Ishikawa (cell line): Measurements from ENCODE around the gene SLIT3.

Experiments used
- CEBPB ChIP-seq: IDR thresholded peaks from 2 replicates; pipeline ENCODE4 v1.6.1; 2012
- CREB1 ChIP-seq: IDR thresholded peaks from 2 replicates; pipeline ENCODE4 v1.6.1; 2012; ENCODE audit warnings: low read depth
- EGR1 ChIP-seq: IDR thresholded peaks from 2 replicates; pipeline ENCODE4 v1.6.1; 2012
- EP300 ChIP-seq: IDR thresholded peaks from 2 replicates; pipeline ENCODE4 v1.6.1; 2012; ENCODE audit warnings: borderline replicate concordance
- FOXM1 ChIP-seq: IDR thresholded peaks from 2 replicates; pipeline ENCODE4 v1.6.1; 2012; ENCODE audit warnings: low read depth, borderline replicate concordance
- NFIC ChIP-seq: IDR thresholded peaks from 2 replicates; pipeline ENCODE4 v1.6.1; 2012
- RAD21 ChIP-seq: IDR thresholded peaks from 2 replicates; pipeline ENCODE4 v1.6.1; 2012; ENCODE audit warnings: low read depth
- TAF1 ChIP-seq: IDR thresholded peaks from 2 replicates; pipeline ENCODE4 v1.6.1; 2012; ENCODE audit warnings: low read depth, mild to moderate bottlenecking
- TCF12 ChIP-seq: IDR thresholded peaks from 2 replicates; pipeline ENCODE4 v1.6.1; 2012; ENCODE audit warnings: low read depth
- TEAD4 ChIP-seq: IDR thresholded peaks from 2 replicates; pipeline ENCODE4 v1.6.1; 2012
- YY1 ChIP-seq: IDR thresholded peaks from 2 replicates; pipeline ENCODE4 v1.6.1; 2012; ENCODE audit warnings: low read depth
- ZBTB7A ChIP-seq: IDR thresholded peaks from 2 replicates; pipeline ENCODE4 v1.6.1; 2012; ENCODE audit warnings: low read depth
- TF ChIP-seq, protein P1 (sequence below): IDR thresholded peaks from 2 replicates; pipeline ENCODE4 v1.6.1; 2012
- TF ChIP-seq, protein P2 (sequence below): IDR thresholded peaks from 2 replicates; pipeline ENCODE4 v1.6.1; 2012
- TF ChIP-seq, protein P3 (sequence below): IDR thresholded peaks from 2 replicates; pipeline ENCODE4 v1.6.1; 2012; ENCODE audit warnings: low read depth, mild to moderate bottlenecking

SLIT3 gene

DNA sequence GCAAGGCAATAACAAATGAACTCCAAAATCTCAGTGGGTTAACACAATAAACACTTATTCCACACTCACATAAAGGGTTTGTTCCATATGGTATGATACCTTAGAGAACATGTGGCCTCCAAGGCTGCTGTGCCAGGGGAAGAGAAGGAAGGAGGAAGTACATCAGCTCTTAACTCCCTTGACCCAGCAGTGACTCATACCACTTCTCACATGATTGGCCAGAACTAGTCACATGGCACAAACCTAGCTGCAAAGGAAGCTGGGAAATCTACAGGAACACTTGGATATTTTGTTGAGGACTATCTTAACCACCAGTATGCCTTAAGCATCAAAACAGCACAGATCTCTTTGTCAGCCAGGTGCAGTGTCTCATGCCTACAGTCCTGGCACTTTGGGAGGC is 99.3 kb downstream of the SLIT3 start:
- no peak for TF ChIP-seq ZBTB7A
- TF ChIP-seq, protein P1, sequence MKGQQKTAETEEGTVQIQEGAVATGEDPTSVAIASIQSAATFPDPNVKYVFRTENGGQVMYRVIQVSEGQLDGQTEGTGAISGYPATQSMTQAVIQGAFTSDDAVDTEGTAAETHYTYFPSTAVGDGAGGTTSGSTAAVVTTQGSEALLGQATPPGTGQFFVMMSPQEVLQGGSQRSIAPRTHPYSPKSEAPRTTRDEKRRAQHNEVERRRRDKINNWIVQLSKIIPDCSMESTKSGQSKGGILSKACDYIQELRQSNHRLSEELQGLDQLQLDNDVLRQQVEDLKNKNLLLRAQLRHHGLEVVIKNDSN = peak; percentile 69

DNA sequence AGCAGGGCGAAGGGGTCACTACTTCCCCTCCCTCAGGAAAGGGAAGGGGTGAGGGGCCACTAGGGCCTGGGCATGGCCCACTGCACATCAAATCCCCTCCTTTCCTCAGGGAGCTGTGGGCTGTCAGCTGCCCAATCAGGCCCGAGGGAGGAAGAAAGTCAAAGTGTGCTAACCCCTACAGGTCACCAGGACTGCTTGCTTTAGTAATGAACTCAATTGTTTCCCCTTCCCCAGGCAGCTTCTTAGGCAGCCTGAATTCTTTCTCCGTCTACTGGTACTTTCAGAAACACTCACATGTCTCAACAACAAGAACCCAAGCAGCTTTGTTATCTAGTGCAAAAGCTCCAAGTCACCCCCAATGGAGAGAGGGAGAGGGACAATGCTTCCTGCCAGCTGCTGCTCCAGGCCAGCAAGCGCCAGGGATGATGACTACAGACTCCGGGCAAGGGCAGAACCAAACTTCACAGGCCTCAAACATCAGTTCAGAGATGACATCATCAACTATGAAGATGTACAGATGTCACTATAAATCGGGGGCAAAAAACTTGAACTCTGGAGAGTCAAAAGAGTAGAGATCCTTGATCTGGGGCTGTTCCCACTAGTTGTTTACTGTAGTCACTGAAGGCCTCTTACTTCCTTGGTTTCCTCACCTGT is 100.7 kb downstream of the SLIT3 start:
- TF ChIP-seq NFIC = no peak
- TF ChIP-seq, protein P2, sequence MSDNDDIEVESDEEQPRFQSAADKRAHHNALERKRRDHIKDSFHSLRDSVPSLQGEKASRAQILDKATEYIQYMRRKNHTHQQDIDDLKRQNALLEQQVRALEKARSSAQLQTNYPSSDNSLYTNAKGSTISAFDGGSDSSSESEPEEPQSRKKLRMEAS = no peak
- no peak for TF ChIP-seq FOXM1
- TF ChIP-seq EP300 = no peak
- TF ChIP-seq RAD21 = no peak
- TF ChIP-seq YY1 = no peak
- no peak for TF ChIP-seq ZBTB7A
- no peak for TF ChIP-seq EGR1
- no peak for TF ChIP-seq TAF1
- no peak for TF ChIP-seq CREB1
- TF ChIP-seq, protein P3, sequence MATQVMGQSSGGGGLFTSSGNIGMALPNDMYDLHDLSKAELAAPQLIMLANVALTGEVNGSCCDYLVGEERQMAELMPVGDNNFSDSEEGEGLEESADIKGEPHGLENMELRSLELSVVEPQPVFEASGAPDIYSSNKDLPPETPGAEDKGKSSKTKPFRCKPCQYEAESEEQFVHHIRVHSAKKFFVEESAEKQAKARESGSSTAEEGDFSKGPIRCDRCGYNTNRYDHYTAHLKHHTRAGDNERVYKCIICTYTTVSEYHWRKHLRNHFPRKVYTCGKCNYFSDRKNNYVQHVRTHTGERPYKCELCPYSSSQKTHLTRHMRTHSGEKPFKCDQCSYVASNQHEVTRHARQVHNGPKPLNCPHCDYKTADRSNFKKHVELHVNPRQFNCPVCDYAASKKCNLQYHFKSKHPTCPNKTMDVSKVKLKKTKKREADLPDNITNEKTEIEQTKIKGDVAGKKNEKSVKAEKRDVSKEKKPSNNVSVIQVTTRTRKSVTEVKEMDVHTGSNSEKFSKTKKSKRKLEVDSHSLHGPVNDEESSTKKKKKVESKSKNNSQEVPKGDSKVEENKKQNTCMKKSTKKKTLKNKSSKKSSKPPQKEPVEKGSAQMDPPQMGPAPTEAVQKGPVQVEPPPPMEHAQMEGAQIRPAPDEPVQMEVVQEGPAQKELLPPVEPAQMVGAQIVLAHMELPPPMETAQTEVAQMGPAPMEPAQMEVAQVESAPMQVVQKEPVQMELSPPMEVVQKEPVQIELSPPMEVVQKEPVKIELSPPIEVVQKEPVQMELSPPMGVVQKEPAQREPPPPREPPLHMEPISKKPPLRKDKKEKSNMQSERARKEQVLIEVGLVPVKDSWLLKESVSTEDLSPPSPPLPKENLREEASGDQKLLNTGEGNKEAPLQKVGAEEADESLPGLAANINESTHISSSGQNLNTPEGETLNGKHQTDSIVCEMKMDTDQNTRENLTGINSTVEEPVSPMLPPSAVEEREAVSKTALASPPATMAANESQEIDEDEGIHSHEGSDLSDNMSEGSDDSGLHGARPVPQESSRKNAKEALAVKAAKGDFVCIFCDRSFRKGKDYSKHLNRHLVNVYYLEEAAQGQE = no peak
- TF ChIP-seq TCF12 = no peak
- TF ChIP-seq TEAD4 = no peak
- TF ChIP-seq CEBPB = no peak
- TF ChIP-seq, protein P1 = no peak

DNA sequence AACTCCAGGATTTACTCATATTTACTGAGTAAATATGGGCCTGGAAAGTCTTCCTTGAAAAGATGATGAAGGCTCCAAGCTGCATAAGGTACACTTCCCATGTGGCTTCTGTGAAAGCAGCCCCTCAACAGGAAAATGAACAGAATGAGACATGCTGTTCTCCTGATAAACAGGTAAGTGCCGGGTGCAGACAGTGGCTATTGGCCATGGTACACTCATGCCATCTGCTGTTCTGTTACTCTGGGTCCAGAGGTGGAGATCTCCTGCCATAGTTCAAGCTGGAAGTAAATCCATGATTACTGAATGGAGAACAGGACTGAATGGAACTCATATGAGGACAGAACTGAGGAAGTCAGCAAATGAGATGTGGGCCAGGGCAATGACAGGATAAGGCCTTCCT is 103.6 kb downstream of the SLIT3 start:
- TF ChIP-seq, protein P3 = no peak
- TF ChIP-seq, protein P2 = no peak
- peak; percentile 69 for TF ChIP-seq RAD21

DNA sequence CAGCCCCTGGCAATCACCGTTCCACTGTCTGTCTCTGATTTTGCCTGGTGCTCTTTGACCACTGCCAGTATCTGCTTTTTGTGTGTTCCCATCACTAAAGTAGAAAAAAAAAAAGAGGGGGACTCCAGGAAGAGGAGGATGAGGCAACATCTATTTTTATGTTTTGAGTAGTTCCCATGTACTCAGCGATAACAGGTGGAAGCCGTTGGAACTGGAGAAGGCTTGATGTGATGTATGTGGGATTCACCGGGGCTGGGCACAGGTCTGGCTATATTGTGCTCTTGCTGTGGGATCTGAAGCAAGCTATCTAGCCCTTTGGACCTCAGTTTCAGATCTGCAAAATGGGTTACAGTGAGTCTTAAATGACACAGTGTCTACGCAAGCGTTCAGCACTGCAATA is 104.9 kb downstream of the SLIT3 start:
- TF ChIP-seq, protein P3 = no peak
- no peak for TF ChIP-seq FOXM1
- no peak for TF ChIP-seq NFIC
- TF ChIP-seq, protein P1 = no peak
- TF ChIP-seq YY1 = no peak
- no peak for TF ChIP-seq RAD21
- no peak for TF ChIP-seq TEAD4
- TF ChIP-seq, protein P2 = no peak
- no peak for TF ChIP-seq TCF12
- TF ChIP-seq ZBTB7A = no peak
- TF ChIP-seq CEBPB = no peak
- TF ChIP-seq CREB1 = no peak
- TF ChIP-seq TAF1 = no peak
- TF ChIP-seq EP300 = no peak

DNA sequence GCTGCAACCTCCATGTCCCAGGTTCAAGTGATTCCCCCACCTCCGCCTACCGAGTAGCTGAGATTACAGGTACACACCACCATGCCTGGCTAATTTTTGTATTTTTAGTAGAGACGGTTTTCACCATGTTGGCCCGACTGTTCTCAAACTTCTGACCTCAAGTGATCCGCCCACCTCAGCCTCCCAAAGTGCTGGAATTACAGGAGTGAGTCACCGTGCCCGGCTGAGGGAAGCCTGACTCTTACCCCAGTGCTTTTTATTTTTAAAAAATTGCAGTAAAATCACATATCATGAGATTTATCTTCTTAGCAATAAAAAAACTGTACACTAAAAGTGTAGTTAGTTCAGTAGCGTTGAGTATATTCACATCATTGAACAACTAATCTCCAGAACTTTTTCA is 105.3 kb downstream of the SLIT3 start:
- TF ChIP-seq, protein P1 = no peak
- no peak for TF ChIP-seq RAD21
- TF ChIP-seq CREB1 = no peak
- TF ChIP-seq ZBTB7A = no peak
- TF ChIP-seq TEAD4 = no peak
- TF ChIP-seq YY1 = no peak
